GM23248 (cell line): ENCODE results near the gene ARID1B. TPM values are rescaled to one million over a fixed set of nuclear protein-coding genes. Genes with fewer than 3 reads are reported as not detected.

Experiments
- DNase-seq: peaks from one replicate; pipeline ENCODE4 v3.0.0-alpha.2; 2015
- H2AFZ ChIP-seq: fragments of 200-600 bp; sonication (generic); 2 replicates; pipeline ENCODE4 v1.6.1; 2016; ENCODE audit warnings: antibody characterized with exemption
- H3F3A ChIP-seq: fragments of 200-600 bp; sonication (generic); 2 replicates; pipeline ENCODE4 v1.6.1; 2016; ENCODE audit warnings: mild to moderate bottlenecking, antibody characterized with exemption, mixed run types; ENCODE audit not compliant: insufficient read depth
- H3K27ac ChIP-seq: fragments of 200-600 bp; sonication (generic); 2 replicates; pipeline ENCODE4 v1.5.1; 2016; ENCODE audit warnings: mild to moderate bottlenecking
- H3K27me3 ChIP-seq: fragments of 200-600 bp; sonication (generic); replicated peaks from 2 replicates; pipeline ENCODE4 v1.6.1; 2016; ENCODE audit warnings: mild to moderate bottlenecking; ENCODE audit not compliant: insufficient read depth
- H3K36me3 ChIP-seq: fragments of 200-600 bp; sonication (generic); 2 replicates; pipeline ENCODE4 v1.6.1; 2016; ENCODE audit warnings: low read depth, mild to moderate bottlenecking
- H3K4me1 ChIP-seq: fragments of 200-600 bp; sonication (generic); 2 replicates; pipeline ENCODE4 v1.6.1; 2016; ENCODE audit warnings: mild to moderate bottlenecking; ENCODE audit not compliant: insufficient read depth
- H3K4me2 ChIP-seq: fragments of 200-600 bp; sonication (generic); one replicate; pipeline ENCODE4 v1.6.1; 2016; ENCODE audit warnings: mild to moderate bottlenecking; ENCODE audit not compliant: unreplicated experiment
- H3K4me3 ChIP-seq: fragments of 200-600 bp; sonication (generic); 2 replicates; pipeline ENCODE4 v1.5.1; 2016; ENCODE audit warnings: mild to moderate bottlenecking
- H3K79me2 ChIP-seq: fragments of 200-600 bp; sonication (generic); 2 replicates; pipeline ENCODE4 v1.6.1; 2016; ENCODE audit warnings: mild to moderate bottlenecking; ENCODE audit not compliant: insufficient read depth
- H3K9ac ChIP-seq: fragments of 200-600 bp; sonication (generic); 2 replicates; pipeline ENCODE4 v1.6.1; 2016; ENCODE audit warnings: mild to moderate bottlenecking
- H3K9me2 ChIP-seq: fragments of 200-600 bp; sonication (generic); 2 replicates; pipeline ENCODE4 v1.6.1; 2016; ENCODE audit warnings: mixed run types, mild to moderate bottlenecking, moderate library complexity; ENCODE audit not compliant: insufficient read depth
- H3K9me3 ChIP-seq: fragments of 200-600 bp; sonication (generic); one replicate; pipeline ENCODE4 v1.6.1; 2017; ENCODE audit warnings: low read depth
- H4K20me1 ChIP-seq: fragments of 200-600 bp; sonication (generic); 2 replicates; pipeline ENCODE4 v1.6.0; 2016; ENCODE audit not compliant: insufficient read depth
- EZH2 ChIP-seq: fragments of 200-600 bp; sonication (generic); IDR thresholded peaks from 2 replicates; pipeline ENCODE4 v1.6.1; 2018; ENCODE audit warnings: antibody characterized with exemption, mild to moderate bottlenecking; ENCODE audit not compliant: insufficient read depth, poor library complexity, severe bottlenecking
- EZH2phosphoT487 ChIP-seq: fragments of 200-600 bp; sonication (generic); IDR thresholded peaks from 2 replicates; pipeline ENCODE4 v1.6.1; 2018; ENCODE audit warnings: antibody characterized with exemption, moderate library complexity, mild to moderate bottlenecking, low read depth; ENCODE audit not compliant: insufficient read depth
- whole genome bisulfite sequencing, 2 experiments: methylation state at CpG; one replicate each; pipeline ENCODE4 v1.1.6; 2015 to 2017; ENCODE audit warnings: low lambda C conversion rate in 2 of 2, low coverage in 1 of 2; ENCODE audit errors: missing lambda C conversion rate in 2 of 2; 5-methylcytosine and 5-hydroxymethylcytosine counted together
- in situ Hi-C: fragments of 300-500 bp; cut with MboI; formaldehyde crosslinking; loops from 2 replicates; pipeline ENCODE4 v1.15.0; 2020
- polyA plus RNA-seq: library from polyadenylated mRNA; unstranded; fragments of >200 nt; fragmentation: Nextera tagmentation; extraction: Ambion mirVana; gene quantifications from 2 replicates; pipeline ENCODE4 v1.2.1, GENCODE V29; 2016
- total RNA-seq: library from RNA; depleted of rRNA; stranded (reverse); fragments of >200 nt; shearing (Covaris generic); gene quantifications from 2 replicates; pipeline ENCODE4 v1.2.3, GENCODE V29; 2014

The ARID1B gene
- total and polyA plus RNA-seq, 2 experiments from 2014 or later: 19.3 to 21.2 TPM

DNA sequence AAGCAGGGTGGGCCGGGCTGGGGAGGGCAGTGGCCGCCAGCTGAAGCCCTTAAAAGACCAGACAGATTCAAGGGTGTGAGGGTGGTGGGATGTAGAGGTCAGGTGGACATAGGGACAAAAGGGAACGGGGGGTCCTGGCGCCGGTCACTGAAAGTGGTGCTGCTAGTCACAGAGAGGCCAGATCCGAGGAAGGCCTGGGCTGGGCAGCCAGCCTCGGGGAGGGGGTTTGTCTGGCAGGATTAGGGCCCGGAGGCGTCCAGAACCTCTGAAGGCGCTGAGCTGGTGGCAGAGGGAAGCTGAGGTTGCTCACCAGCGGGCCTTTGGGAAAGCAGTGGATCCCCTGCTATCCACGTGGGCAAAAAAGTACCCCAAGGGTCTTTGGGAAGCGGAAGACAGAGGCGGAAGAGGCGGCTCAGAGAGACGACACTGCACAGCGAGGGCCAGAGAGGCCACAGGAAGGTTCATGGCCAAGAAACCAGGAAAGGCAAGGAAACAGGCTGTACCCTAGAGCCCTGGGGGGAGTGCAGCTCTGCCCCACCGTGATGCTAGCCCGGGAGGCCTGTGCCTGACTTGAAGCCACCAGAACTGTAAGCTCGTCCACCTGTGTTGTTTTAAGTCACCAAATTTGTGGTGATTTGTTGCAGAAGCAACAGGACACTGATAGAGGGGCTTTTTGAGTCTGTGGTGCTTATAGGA is 440.2 kb downstream of the ARID1B start:
- TF ChIP-seq EZH2phosphoT487 (no peak), EZH2 (no peak)
- H3K27me3 ChIP-seq: no peaks in the 10 kb centered on the region
- H3K4me1 ChIP-seq: peaks cover 18% of the 10 kb centered on the region
- no peaks in the 10 kb centered on the region for H4K20me1 ChIP-seq
- no peaks in the 10 kb centered on the region for H3K79me2 ChIP-seq
- H3K27ac ChIP-seq: no peak overlapping the region
- no peak for DNase-seq
- H3K9me3 ChIP-seq: no peaks in the 10 kb centered on the region
- H3K4me3 ChIP-seq: no peak overlapping the region
- in situ Hi-C loops: no loop called here
- no peak overlapping the region for H3K4me2 ChIP-seq
- H3K9me2 ChIP-seq: no peaks in the 10 kb centered on the region
- no peaks in the 10 kb centered on the region for H3K36me3 ChIP-seq
- no peak overlapping the region for H2AFZ ChIP-seq
- H3F3A ChIP-seq: peaks cover 10% of the 10 kb centered on the region
- 90 to 91% methylated on average over 17 to 20 of the region's 20 CpGs for WGBS, 2 experiments
- no peak overlapping the region for H3K9ac ChIP-seq

DNA sequence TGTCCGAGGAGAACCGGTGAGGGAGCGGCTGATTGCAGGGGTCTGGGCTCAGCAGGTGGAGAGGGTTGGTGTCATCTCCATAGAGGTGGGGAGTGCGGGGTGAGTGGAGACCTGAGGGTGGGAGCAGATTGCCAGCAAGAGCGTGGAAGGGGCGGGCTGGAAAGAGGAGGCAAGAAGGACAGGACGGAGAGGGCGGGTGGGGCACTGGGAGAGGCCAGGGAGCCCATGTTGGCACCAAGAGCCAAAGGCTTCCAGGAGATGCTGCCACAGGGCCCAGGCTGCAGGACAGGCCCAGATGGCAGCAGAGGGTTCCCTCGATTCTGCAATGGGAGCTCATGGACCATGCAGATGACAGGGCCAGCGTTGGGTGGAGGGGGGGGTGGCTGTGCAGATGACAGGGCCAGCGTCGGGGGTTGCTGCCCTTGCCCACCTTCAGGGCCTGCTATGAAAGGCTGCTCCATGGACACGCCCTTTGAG is 440.8 kb downstream of the ARID1B start:
- TF ChIP-seq EZH2: no peak
- TF ChIP-seq EZH2phosphoT487: no peak
- no peaks in the 10 kb centered on the region for H3K27me3 ChIP-seq
- peaks cover 10% of the 10 kb centered on the region for H3F3A ChIP-seq
- in situ Hi-C loops: no loop called here
- no peak overlapping the region for H3K9ac ChIP-seq
- no peaks in the 10 kb centered on the region for H3K9me3 ChIP-seq
- no peak overlapping the region for H2AFZ ChIP-seq
- H3K79me2 ChIP-seq: no peaks in the 10 kb centered on the region
- WGBS, 2 experiments: 93 to 97% methylated on average over 8 to 13 of the region's 13 CpGs
- H3K27ac ChIP-seq: no peak overlapping the region
- H3K4me2 ChIP-seq: no peak overlapping the region
- DNase-seq: no peak
- H3K9me2 ChIP-seq: no peaks in the 10 kb centered on the region
- H3K4me1 ChIP-seq: peaks cover 18% of the 10 kb centered on the region
- no peaks in the 10 kb centered on the region for H3K36me3 ChIP-seq
- no peaks in the 10 kb centered on the region for H4K20me1 ChIP-seq
- H3K4me3 ChIP-seq: no peak overlapping the region

- no peak for DNase-seq
- no peaks in the 10 kb centered on the region for H4K20me1 ChIP-seq
- H3F3A ChIP-seq: peaks cover 10% of the 10 kb centered on the region
- 94 to 95% methylated on average over 23 of the region's 23 CpGs for WGBS, 2 experiments
- H3K36me3 ChIP-seq: no peaks in the 10 kb centered on the region
- no peak for TF ChIP-seq EZH2
- no peak for TF ChIP-seq EZH2phosphoT487
- no peak overlapping the region for H2AFZ ChIP-seq
- H3K79me2 ChIP-seq: no peaks in the 10 kb centered on the region
- no peaks in the 10 kb centered on the region for H3K9me2 ChIP-seq
- H3K27me3 ChIP-seq: no peaks in the 10 kb centered on the region
- H3K4me1 ChIP-seq: peaks cover 18% of the 10 kb centered on the region
- H3K27ac ChIP-seq: no peak overlapping the region
- no peak overlapping the region for H3K4me3 ChIP-seq
- no peaks in the 10 kb centered on the region for H3K9me3 ChIP-seq
- in situ Hi-C loops: no loop called here
- no peak overlapping the region for H3K9ac ChIP-seq
- H3K4me2 ChIP-seq: no peak overlapping the region
These were observed 441.4 kb downstream of the ARID1B start for GRCh38 chr6:157218371-157219198.

DNA sequence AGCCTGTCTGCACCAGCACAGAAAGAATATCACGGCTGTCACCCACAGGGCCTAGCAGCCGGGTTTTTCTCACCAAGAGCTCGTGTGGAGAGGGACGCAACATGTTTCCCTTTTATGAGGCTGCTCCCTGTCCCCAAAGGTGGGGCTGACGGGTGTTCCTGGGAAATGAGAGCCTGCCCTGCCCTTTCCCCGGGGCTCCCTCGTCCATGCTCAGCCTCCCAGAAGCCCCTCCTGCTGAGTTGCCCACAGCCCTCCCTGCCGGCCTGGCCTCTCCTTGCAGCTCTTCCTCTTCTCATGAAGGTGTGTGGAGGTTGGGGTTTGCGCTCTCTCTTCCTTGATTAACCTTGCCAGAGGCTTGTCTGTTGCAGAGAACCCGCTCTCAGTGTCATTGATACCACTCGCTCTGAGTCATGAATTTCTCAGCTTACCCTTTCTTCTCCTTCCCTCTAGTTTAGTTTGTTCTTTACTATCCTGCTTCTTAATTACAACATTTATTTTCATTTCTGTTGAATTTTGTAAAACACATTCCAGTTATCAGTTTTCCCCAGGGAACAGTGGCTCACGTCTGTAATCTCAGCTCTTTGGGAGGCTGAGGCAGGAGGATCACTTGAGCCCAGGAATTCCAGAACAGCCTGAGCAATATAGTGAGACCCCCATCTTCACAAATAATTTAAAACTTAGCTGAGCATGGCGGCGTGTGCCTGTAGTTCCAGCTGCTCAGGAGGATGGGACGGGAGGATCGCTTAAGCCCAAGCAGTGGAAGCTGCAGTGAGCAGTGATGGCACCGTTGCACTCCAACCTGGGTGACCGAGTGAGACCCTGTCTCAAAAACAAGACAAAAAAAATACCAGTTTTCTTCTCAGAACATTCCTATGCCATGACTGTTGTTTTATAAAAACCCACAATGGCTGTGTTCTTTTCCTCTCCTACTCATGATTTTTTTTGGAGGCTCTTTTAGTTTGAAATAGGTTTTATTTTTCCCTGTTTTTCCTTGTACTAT is 442.3 kb downstream of the ARID1B start:
- Histone ChIP-seq H3F3A (peaks cover 10% of the 10 kb centered on the region), H3K4me2 (no peak overlapping the region), H2AFZ (no peak overlapping the region), H3K9me2 (no peaks in the 10 kb centered on the region), H3K9me3 (no peaks in the 10 kb centered on the region), H3K36me3 (no peaks in the 10 kb centered on the region), H3K4me1 (peaks cover 18% of the 10 kb centered on the region), H3K27ac (no peak overlapping the region), H3K9ac (no peak overlapping the region), H3K4me3 (no peak overlapping the region), H3K79me2 (no peaks in the 10 kb centered on the region), H4K20me1 (no peaks in the 10 kb centered on the region), H3K27me3 (no peaks in the 10 kb centered on the region)
- peak; percentile 65 for DNase-seq
- TF ChIP-seq EZH2 (no peak), EZH2phosphoT487 (no peak)
- in situ Hi-C loops: no loop called here
- 82 to 84% methylated on average over 18 of the region's 18 CpGs for whole genome bisulfite sequencing, 2 experiments
